VCaP (cell line): ENCODE results near the gene SOX3.

Source experiments
- H3K27ac ChIP-seq: fragments of 450-650 bp; 2 replicates; pipeline ENCODE4 v1.5.1; 2017
- CTCF ChIP-seq: fragments of 450-650 bp; conservative IDR thresholded peaks from 2 replicates; pipeline ENCODE4 v1.5.1; 2017; ENCODE audit warnings: mild to moderate bottlenecking, moderate library complexity

SOX3 gene

GRCh38 chrX:140510895-140511295 lies 6.0 kb upstream of the SOX3 start:
- TF ChIP-seq CTCF, result no peak
- no peak overlapping the region for H3K27ac ChIP-seq

- TF ChIP-seq CTCF, result no peak
- H3K27ac ChIP-seq, result no peak overlapping the region
These were observed 5.4 kb upstream of the SOX3 start for GRCh38 chrX:140510306-140510676.

GRCh38 chrX:140509468-140510305 lies 4.8 kb upstream of the SOX3 start:
- TF ChIP-seq CTCF, result no peak
- no peak overlapping the region for H3K27ac ChIP-seq

- H3K27ac ChIP-seq, result no peak overlapping the region
- no peak for TF ChIP-seq CTCF
These were observed 4.1 kb upstream of the SOX3 start for GRCh38 chrX:140508958-140509357.

GRCh38 chrX:140507982-140508305 lies 3.1 kb upstream of the SOX3 start:
- TF ChIP-seq CTCF, result peak; percentile 69
- H3K27ac ChIP-seq, result no peak overlapping the region

GRCh38 chrX:140507223-140507981 lies 2.5 kb upstream of the SOX3 start:
- no peak for TF ChIP-seq CTCF
- H3K27ac ChIP-seq, result no peak overlapping the region

GRCh38 chrX:140505421-140506337 lies 810 bp upstream of the SOX3 start:
- no peak overlapping the region for H3K27ac ChIP-seq
- TF ChIP-seq CTCF, result no peak
